GM23248 (cell line): Measurements from ENCODE around the gene SLC46A1.

ENCODE experiments used
- EZH2 ChIP-seq: fragments of 200-600 bp; sonication (generic); IDR thresholded peaks from 2 replicates; pipeline ENCODE4 v1.6.1; 2018; ENCODE audit warnings: antibody characterized with exemption, mild to moderate bottlenecking; ENCODE audit not compliant: insufficient read depth, poor library complexity, severe bottlenecking
- EZH2phosphoT487 ChIP-seq: fragments of 200-600 bp; sonication (generic); IDR thresholded peaks from 2 replicates; pipeline ENCODE4 v1.6.1; 2018; ENCODE audit warnings: antibody characterized with exemption, moderate library complexity, mild to moderate bottlenecking, low read depth; ENCODE audit not compliant: insufficient read depth

- TF ChIP-seq EZH2 (no peak), EZH2phosphoT487 (no peak)
These were observed 432 bp upstream of the SLC46A1 start for GRCh38 chr17:28406473-28406814.
